Epidermal melanocyte (primary cell): ENCODE results near the gene NECTIN1.

ENCODE experiments used
- DNase-seq: peaks from one replicate; pipeline ENCODE4 v3.0.0; 2011; ENCODE audit warnings: low spot score; ENCODE audit not compliant: insufficient read length

NECTIN1 gene

GRCh38 chr11:119755356-119756071, 26.5 kb upstream of the NECTIN1 start:
- DNase-seq: no peak

GRCh38 chr11:119754656-119755355, 25.8 kb upstream of the NECTIN1 start:
- no peak for DNase-seq

- DNase-seq: no peak
Observed at GRCh38 chr11:119754199-119754598, 25.2 kb upstream of the NECTIN1 start.

GRCh38 chr11:119752946-119753345, 23.9 kb upstream of the NECTIN1 start:
- no peak for DNase-seq

- no peak for DNase-seq
Observed at GRCh38 chr11:119752345-119752871, 23.4 kb upstream of the NECTIN1 start.

- no peak for DNase-seq
Observed at GRCh38 chr11:119750056-119750455, 21.1 kb upstream of the NECTIN1 start.

- no peak for DNase-seq
Observed at GRCh38 chr11:119749006-119749565, 20.1 kb upstream of the NECTIN1 start.

- no peak for DNase-seq
Observed at GRCh38 chr11:119747868-119748660, 19.1 kb upstream of the NECTIN1 start.

- DNase-seq: no peak
Observed at GRCh38 chr11:119745776-119746535, 17.0 kb upstream of the NECTIN1 start.

- DNase-seq: no peak
Observed at GRCh38 chr11:119745112-119745511, 16.1 kb upstream of the NECTIN1 start.

GRCh38 chr11:119744577-119744976, 15.6 kb upstream of the NECTIN1 start:
- DNase-seq: no peak

- no peak for DNase-seq
Observed at GRCh38 chr11:119743006-119743405, 14.0 kb upstream of the NECTIN1 start.

- no peak for DNase-seq
Observed at GRCh38 chr11:119742263-119742861, 13.4 kb upstream of the NECTIN1 start.

GRCh38 chr11:119741369-119742262, 12.6 kb upstream of the NECTIN1 start:
- DNase-seq: no peak

- DNase-seq: no peak
Observed at GRCh38 chr11:119739975-119740374, 11.0 kb upstream of the NECTIN1 start.

GRCh38 chr11:119739021-119739703, 10.2 kb upstream of the NECTIN1 start:
- no peak for DNase-seq

GRCh38 chr11:119738059-119738439, 9.0 kb upstream of the NECTIN1 start:
- DNase-seq: no peak

- no peak for DNase-seq
Observed at GRCh38 chr11:119737366-119738058, 8.5 kb upstream of the NECTIN1 start.
